ENCODE data around the gene TPI1.

DNA sequence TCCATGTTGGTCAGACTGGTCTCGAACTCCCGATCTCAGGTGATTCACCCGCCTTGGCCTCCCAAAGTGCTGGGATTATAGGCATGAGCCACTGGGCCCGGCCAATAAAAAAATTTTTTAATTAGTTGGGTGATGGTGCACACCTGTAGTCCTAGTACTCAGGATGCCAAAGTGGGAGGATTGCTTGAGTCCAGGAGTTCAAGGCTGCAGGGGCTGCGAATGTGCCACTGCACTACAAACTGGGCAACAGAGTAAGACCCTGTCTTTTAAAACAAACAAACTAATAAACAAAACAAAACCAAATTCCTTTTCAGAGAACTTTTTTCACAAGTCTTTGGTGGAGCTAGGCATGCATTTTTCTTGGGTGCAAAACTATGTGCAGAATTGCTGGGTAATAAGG is 15.9 kb downstream of the TPI1 start:
- TF ChIP-seq POLR2A (IDR thresholded peaks at IDR 0.05): no peak
- TF ChIP-seq, protein P1, sequence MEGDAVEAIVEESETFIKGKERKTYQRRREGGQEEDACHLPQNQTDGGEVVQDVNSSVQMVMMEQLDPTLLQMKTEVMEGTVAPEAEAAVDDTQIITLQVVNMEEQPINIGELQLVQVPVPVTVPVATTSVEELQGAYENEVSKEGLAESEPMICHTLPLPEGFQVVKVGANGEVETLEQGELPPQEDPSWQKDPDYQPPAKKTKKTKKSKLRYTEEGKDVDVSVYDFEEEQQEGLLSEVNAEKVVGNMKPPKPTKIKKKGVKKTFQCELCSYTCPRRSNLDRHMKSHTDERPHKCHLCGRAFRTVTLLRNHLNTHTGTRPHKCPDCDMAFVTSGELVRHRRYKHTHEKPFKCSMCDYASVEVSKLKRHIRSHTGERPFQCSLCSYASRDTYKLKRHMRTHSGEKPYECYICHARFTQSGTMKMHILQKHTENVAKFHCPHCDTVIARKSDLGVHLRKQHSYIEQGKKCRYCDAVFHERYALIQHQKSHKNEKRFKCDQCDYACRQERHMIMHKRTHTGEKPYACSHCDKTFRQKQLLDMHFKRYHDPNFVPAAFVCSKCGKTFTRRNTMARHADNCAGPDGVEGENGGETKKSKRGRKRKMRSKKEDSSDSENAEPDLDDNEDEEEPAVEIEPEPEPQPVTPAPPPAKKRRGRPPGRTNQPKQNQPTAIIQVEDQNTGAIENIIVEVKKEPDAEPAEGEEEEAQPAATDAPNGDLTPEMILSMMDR (IDR thresholded peaks at IDR 0.05): no peak

Data from thyroid gland (tissue), 4 donors.